ENCODE results near the gene YKT6. TPM values are rescaled to one million over a fixed set of nuclear protein-coding genes. Genes with fewer than 3 reads are reported as not detected.

Gene YKT6
- total RNA-seq, 1 donor from 2014 or later = 82.5 TPM

GRCh38 chr7:44186736-44187135, 14.0 kb upstream of the YKT6 start:
- Mint-ChIP-seq H3K4me1 (ENCODE audit: low read depth) (no peaks in the 10 kb centered on the region), H3K27ac (no peak overlapping the region), H3K4me3 (ENCODE audit: low read depth) (no peak overlapping the region), H3K9me3 (ENCODE audit: low read depth) (peaks cover 6% of the 10 kb centered on the region), H3K36me3 (ENCODE audit: insufficient read depth) (no peaks in the 10 kb centered on the region), H3K27me3 (peaks cover 7% of the 10 kb centered on the region)
- no peak for DNase-seq (ENCODE audit: low spot score, unreplicated experiment)
- TF ChIP-seq, protein P1, sequence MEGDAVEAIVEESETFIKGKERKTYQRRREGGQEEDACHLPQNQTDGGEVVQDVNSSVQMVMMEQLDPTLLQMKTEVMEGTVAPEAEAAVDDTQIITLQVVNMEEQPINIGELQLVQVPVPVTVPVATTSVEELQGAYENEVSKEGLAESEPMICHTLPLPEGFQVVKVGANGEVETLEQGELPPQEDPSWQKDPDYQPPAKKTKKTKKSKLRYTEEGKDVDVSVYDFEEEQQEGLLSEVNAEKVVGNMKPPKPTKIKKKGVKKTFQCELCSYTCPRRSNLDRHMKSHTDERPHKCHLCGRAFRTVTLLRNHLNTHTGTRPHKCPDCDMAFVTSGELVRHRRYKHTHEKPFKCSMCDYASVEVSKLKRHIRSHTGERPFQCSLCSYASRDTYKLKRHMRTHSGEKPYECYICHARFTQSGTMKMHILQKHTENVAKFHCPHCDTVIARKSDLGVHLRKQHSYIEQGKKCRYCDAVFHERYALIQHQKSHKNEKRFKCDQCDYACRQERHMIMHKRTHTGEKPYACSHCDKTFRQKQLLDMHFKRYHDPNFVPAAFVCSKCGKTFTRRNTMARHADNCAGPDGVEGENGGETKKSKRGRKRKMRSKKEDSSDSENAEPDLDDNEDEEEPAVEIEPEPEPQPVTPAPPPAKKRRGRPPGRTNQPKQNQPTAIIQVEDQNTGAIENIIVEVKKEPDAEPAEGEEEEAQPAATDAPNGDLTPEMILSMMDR (IDR thresholded peaks at IDR 0.05; ENCODE audit: unreplicated experiment) = no peak

- DNase-seq (ENCODE audit: low spot score, unreplicated experiment) = no peak
- Mint-ChIP-seq H3K27me3 (peaks cover 6% of the 10 kb centered on the region), H3K4me1 (ENCODE audit: low read depth) (no peaks in the 10 kb centered on the region), H3K27ac (no peak overlapping the region), H3K4me3 (ENCODE audit: low read depth) (no peak overlapping the region), H3K9me3 (ENCODE audit: low read depth) (no peaks in the 10 kb centered on the region), H3K36me3 (ENCODE audit: insufficient read depth) (no peaks in the 10 kb centered on the region)
- TF ChIP-seq, protein P1 (IDR thresholded peaks at IDR 0.05; ENCODE audit: unreplicated experiment) = no peak
Observed at GRCh38 chr7:44187636-44188416, 13.0 kb upstream of the YKT6 start.

DNA sequence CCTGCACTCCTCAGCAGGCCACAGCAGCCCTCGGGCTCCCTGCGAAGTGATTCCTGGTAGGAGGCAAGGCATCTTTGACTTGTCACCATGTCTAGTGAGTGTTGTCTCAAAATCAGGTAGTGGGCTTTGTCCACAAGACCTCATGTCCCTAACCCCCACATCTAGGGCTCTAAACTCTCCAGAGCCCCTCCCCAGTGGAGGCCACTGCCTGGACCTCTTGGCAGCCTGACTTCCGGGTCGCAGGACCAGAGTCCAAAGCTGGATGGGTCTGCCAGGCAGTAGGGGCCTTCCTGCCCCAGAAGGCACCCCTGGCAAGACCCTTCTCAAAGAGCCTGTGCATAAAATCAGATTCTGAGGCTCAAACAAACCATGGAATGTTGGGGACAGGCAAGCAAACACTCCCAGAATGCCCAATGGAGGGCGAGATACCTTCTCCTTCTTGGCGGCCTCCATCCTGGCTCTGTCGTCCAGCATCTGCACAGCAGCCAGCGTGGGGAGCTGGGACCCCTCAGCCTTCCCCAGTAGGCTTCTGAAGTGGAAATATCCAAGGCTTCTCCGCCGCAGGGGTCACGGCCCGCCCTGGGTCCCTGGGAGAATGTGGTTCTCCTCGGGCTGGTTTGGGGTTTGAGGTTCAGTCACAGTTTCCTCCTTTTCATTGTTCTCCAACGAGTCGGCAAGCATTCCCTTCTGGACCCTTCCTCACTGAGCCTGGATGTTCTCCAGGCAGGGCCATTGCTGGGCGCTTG, 12.1 kb upstream of the YKT6 start:
- Mint-ChIP-seq H3K27ac (no peak overlapping the region), H3K27me3 (peaks cover 8% of the 10 kb centered on the region), H3K4me3 (ENCODE audit: low read depth) (no peak overlapping the region), H3K4me1 (ENCODE audit: low read depth) (no peaks in the 10 kb centered on the region), H3K36me3 (ENCODE audit: insufficient read depth) (no peaks in the 10 kb centered on the region), H3K9me3 (ENCODE audit: low read depth) (no peaks in the 10 kb centered on the region)
- TF ChIP-seq, protein P1 (IDR thresholded peaks at IDR 0.05; ENCODE audit: unreplicated experiment) = no peak
- no peak for DNase-seq (ENCODE audit: low spot score, unreplicated experiment)

- TF ChIP-seq, protein P1 (IDR thresholded peaks at IDR 0.05; ENCODE audit: unreplicated experiment) = no peak
- Mint-ChIP-seq H3K27me3 (peaks cover 8% of the 10 kb centered on the region), H3K36me3 (ENCODE audit: insufficient read depth) (no peaks in the 10 kb centered on the region), H3K4me3 (ENCODE audit: low read depth) (peak within 1 kb of the TSS; percentile 32), H3K4me1 (ENCODE audit: low read depth) (no peaks in the 10 kb centered on the region), H3K9me3 (ENCODE audit: low read depth) (no peaks in the 10 kb centered on the region), H3K27ac (no peak within 1 kb of the TSS)
- no peak for DNase-seq (ENCODE audit: low spot score, unreplicated experiment)
Observed at GRCh38 chr7:44189286-44189992, 11.3 kb upstream of the YKT6 start, which contains the start of gene GCK. Gene GCK (minus strand): TSS chr7:44189439. CDS start chr7:44188953, 486 bp downstream.

Data from progenitor cell of endocrine pancreas (in vitro differentiated cells).